Measurements from ENCODE around the gene XPO6. TPM values are rescaled to one million over a fixed set of nuclear protein-coding genes. Genes with fewer than 3 reads are reported as not detected.
A peak's percentile ranks its signal among the peaks of the same experiment; 100 is the strongest.

XPO6 gene
- total and polyA plus RNA-seq, 4 donors, result 27.5 to 50.0 (median 36.0) TPM

DNA sequence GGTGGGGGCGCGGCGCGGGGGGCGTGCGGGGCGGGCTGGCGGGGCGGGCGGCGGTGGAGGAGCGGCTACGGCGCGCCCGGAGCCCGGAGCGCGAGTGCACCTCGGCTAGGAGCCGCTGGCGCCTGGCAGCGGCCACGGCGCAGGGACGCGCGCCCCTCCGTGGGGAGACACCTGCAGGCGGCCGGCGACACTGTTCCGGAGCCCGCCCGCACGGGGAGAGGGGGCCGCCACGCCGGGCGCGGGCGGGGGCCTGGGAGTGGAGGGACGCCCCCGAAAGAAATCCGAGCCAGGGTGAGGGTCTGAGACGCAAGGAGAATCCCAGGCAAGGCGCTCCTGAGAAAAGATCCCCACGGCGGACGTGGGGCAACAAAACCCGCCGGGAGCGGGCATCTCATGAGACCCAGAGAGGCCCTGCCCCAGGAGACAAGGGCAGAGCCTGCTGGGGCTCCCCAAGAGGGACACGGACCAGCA is 148.1 kb downstream of the XPO6 start, which contains the start of gene GSG1L:
TSS of gene GSG1L (minus strand) at position 124 of the 471 bp plus-strand sequence. CDS start 290 bp downstream, outside the sequence.
- H3K27me3 ChIP-seq (ENCODE audit: control insufficient read depth in 4 of 4, insufficient read depth in 4 of 4, low read length in 3 of 4), result peaks cover 0 to 18% (median 5%) of the 10 kb centered on the region in 4 donors
- TF ChIP-seq FOXA1 (IDR thresholded peaks at IDR 0.05), result no peak
- peak within 1 kb of the TSS in 1 of 3 donors; percentile 40 for H3K4me3 ChIP-seq (ENCODE audit: low read depth in 1 of 3, low read length in 3 of 3)
- no peak within 1 kb of the TSS for H3K27ac ChIP-seq (ENCODE audit: low read depth in 1 of 2, low read length in 2 of 2)
- peaks cover 0 to 8% (median 5%) of the 10 kb centered on the region in 4 donors for H3K4me1 ChIP-seq (ENCODE audit: control insufficient read depth in 4 of 4, insufficient read depth in 4 of 4, low read length in 3 of 4)
- no peaks in the 10 kb centered on the region for H3K9me3 ChIP-seq (ENCODE audit: control insufficient read depth in 4 of 4, low read length in 3 of 4)
- no peaks in the 10 kb centered on the region for H3K36me3 ChIP-seq (ENCODE audit: control insufficient read depth in 4 of 4, insufficient read depth in 3 of 4, low read depth in 1 of 4, low read length in 3 of 4)
- H3K9ac ChIP-seq (ENCODE audit: low read depth in 1 of 2, low read length in 2 of 2), result no peak within 1 kb of the TSS
- DNase-seq (ENCODE audit: low spot score), result no peak
- WGBS, result 3% methylated on average over 54 of the region's 54 CpGs

GRCh38 chr16:28062847-28063521 is 148.8 kb downstream of the XPO6 start:
- Histone ChIP-seq H3K27me3 (ENCODE audit: control insufficient read depth in 4 of 4, insufficient read depth in 4 of 4, low read length in 3 of 4) (peaks cover 0 to 18% (median 5%) of the 10 kb centered on the region in 4 donors), H3K4me3 (ENCODE audit: low read depth in 1 of 3, low read length in 3 of 3) (peak overlapping the region in 1 of 3 donors; percentile 40), H3K27ac (ENCODE audit: low read depth in 1 of 2, low read length in 2 of 2) (no peak overlapping the region), H3K36me3 (ENCODE audit: control insufficient read depth in 4 of 4, insufficient read depth in 3 of 4, low read depth in 1 of 4, low read length in 3 of 4) (no peaks in the 10 kb centered on the region), H3K4me1 (ENCODE audit: control insufficient read depth in 4 of 4, insufficient read depth in 4 of 4, low read length in 3 of 4) (peaks cover 0 to 8% (median 5%) of the 10 kb centered on the region in 4 donors), H3K9ac (ENCODE audit: low read depth in 1 of 2, low read length in 2 of 2) (no peak overlapping the region), H3K9me3 (ENCODE audit: control insufficient read depth in 4 of 4, low read length in 3 of 4) (no peaks in the 10 kb centered on the region)
- no peak for DNase-seq (ENCODE audit: low spot score)
- 2% methylated on average over 99 of the region's 99 CpGs for WGBS
- no peak for TF ChIP-seq RAD21 (IDR thresholded peaks at IDR 0.05)
- TF ChIP-seq HNF4A (conservative IDR thresholded peaks at IDR 0.05), result no peak
- TF ChIP-seq, protein P1, sequence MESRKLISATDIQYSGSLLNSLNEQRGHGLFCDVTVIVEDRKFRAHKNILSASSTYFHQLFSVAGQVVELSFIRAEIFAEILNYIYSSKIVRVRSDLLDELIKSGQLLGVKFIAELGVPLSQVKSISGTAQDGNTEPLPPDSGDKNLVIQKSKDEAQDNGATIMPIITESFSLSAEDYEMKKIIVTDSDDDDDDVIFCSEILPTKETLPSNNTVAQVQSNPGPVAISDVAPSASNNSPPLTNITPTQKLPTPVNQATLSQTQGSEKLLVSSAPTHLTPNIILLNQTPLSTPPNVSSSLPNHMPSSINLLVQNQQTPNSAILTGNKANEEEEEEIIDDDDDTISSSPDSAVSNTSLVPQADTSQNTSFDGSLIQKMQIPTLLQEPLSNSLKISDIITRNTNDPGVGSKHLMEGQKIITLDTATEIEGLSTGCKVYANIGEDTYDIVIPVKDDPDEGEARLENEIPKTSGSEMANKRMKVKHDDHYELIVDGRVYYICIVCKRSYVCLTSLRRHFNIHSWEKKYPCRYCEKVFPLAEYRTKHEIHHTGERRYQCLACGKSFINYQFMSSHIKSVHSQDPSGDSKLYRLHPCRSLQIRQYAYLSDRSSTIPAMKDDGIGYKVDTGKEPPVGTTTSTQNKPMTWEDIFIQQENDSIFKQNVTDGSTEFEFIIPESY (IDR thresholded peaks at IDR 0.05), result no peak
- TF ChIP-seq JUND (IDR thresholded peaks at IDR 0.05), result no peak
- TF ChIP-seq HNF4G (IDR thresholded peaks at IDR 0.05), result no peak
- no peak for TF ChIP-seq RXRA (IDR thresholded peaks at IDR 0.05)

GRCh38 chr16:28062261-28062846 is 149.4 kb downstream of the XPO6 start:
- no peaks in the 10 kb centered on the region for H3K9me3 ChIP-seq (ENCODE audit: control insufficient read depth in 4 of 4, low read length in 3 of 4)
- no peak overlapping the region for H3K4me3 ChIP-seq (ENCODE audit: low read depth in 1 of 3, low read length in 3 of 3)
- no peak overlapping the region for H3K27ac ChIP-seq (ENCODE audit: low read depth in 1 of 2, low read length in 2 of 2)
- peaks cover 0 to 8% (median 5%) of the 10 kb centered on the region in 4 donors for H3K4me1 ChIP-seq (ENCODE audit: control insufficient read depth in 4 of 4, insufficient read depth in 4 of 4, low read length in 3 of 4)
- DNase-seq (ENCODE audit: low spot score), result no peak
- 12% methylated on average over 39 of the region's 39 CpGs for WGBS
- H3K36me3 ChIP-seq (ENCODE audit: control insufficient read depth in 4 of 4, insufficient read depth in 3 of 4, low read depth in 1 of 4, low read length in 3 of 4), result no peaks in the 10 kb centered on the region
- TF ChIP-seq HNF4G (IDR thresholded peaks at IDR 0.05) (no peak), CTCF (IDR thresholded peaks at IDR 0.05; ENCODE audit: low read depth, low read length, missing input control) (no peak), RXRA (IDR thresholded peaks at IDR 0.05) (no peak), ATF3 (IDR thresholded peaks at IDR 0.05) (no peak)
- H3K27me3 ChIP-seq (ENCODE audit: control insufficient read depth in 4 of 4, insufficient read depth in 4 of 4, low read length in 3 of 4), result peaks cover 0 to 18% (median 5%) of the 10 kb centered on the region in 4 donors
- no peak overlapping the region for H3K9ac ChIP-seq (ENCODE audit: low read depth in 1 of 2, low read length in 2 of 2)
